K562 (cell line): ENCODE results near the gene GUCA2B. TPM values are rescaled to one million over a fixed set of nuclear protein-coding genes. Genes with fewer than 3 reads are reported as not detected.

Experiments
- ATAC-seq: fragments of 200-7000 bp; cut with Tn5 transposase; 3 replicates; pipeline ENCODE4 v1.9.1; 2020; ENCODE audit warnings: moderate library complexity
- BruUV-seq: library from RNA; stranded (reverse); fragments of 400-500 nt; replicated peaks from 2 replicates; lab custom pipeline; 2021; lab: Mats Ljungman, UMichigan
- CTCF ChIA-PET: fragments of 300-600 bp; formaldehyde crosslinking; extraction: SDS; loops from one replicate; lab custom pipeline; 2021; ENCODE audit warnings: low intra/inter-chr PET ratio; lab: Yijun Ruan, JAX
- POLR2A ChIA-PET: fragments of 300-600, 350-650 bp; sonication (Branson Sonifier 250); formaldehyde crosslinking; extraction: SDS; loops from one replicate; lab custom pipeline; 2021; ENCODE audit warnings: antibody characterized with exemption, inconsistent platforms; lab: Yijun Ruan, JAX
- DNase-seq, 4 experiments: peaks; one replicate each; pipeline versions ENCODE4 v3.0.0 to v3.0.0-alpha.2; 2011 to 2018; ENCODE audit warnings: low spot score in 3 of 4, mixed read lengths in 3 of 4; ENCODE audit errors: extremely low read depth in 1 of 4
- FAIRE-seq: peaks from 2 replicates; lab custom pipeline; 2011; peaks lifted over from hg19 to GRCh38; lab: Jason Lieb, UNC
- H2AFZ ChIP-seq: 2 replicates; pipeline ENCODE4 v1.6.0; 2011; ENCODE audit warnings: low read depth, low read length, control low read depth, inconsistent platforms
- H3K27ac ChIP-seq: fragments of 200-600 bp; 3 replicates; pipeline ENCODE4 v1.8.0; 2011; ENCODE audit warnings: low read depth, mild to moderate bottlenecking, control low read depth, inconsistent platforms, low read length, moderate library complexity, mixed read lengths; ENCODE audit errors: extremely low read depth
- H3K27me3 ChIP-seq, 2 experiments: fragments of 300-600 bp in 1 of 2; 2 replicates in 1 of 2; 3 replicates in 1 of 2; pipeline versions ENCODE4 v1.6.0 to v1.8.0; 2011; ENCODE audit warnings: inconsistent platforms in 2 of 2, low read length in 2 of 2, mild to moderate bottlenecking in 1 of 2, mixed read lengths in 1 of 2, moderate library complexity in 1 of 2; ENCODE audit not compliant: control insufficient read depth in 2 of 2, insufficient read depth in 2 of 2
- H3K36me3 ChIP-seq: fragments of 300-600 bp; 3 replicates; pipeline ENCODE4 v1.8.0; 2011; ENCODE audit warnings: mild to moderate bottlenecking, low read length, inconsistent platforms; ENCODE audit not compliant: control insufficient read depth, insufficient read depth
- H3K4me1 ChIP-seq, 2 experiments: fragments of 200-600 bp in 1 of 2; replicated peaks in 1 of 2; 2 replicates in 1 of 2; 3 replicates in 1 of 2; pipeline versions ENCODE4 v1.5.1 to v1.8.0; 2011; ENCODE audit warnings: inconsistent platforms in 2 of 2, low read length in 2 of 2, mild to moderate bottlenecking in 1 of 2, mixed read lengths in 1 of 2, moderate library complexity in 1 of 2; ENCODE audit not compliant: control insufficient read depth in 2 of 2, insufficient read depth in 2 of 2
- H3K4me2 ChIP-seq: 2 replicates; pipeline ENCODE4 v1.6.1; 2011; ENCODE audit warnings: low read length, control low read depth, inconsistent platforms, mixed read lengths; ENCODE audit not compliant: insufficient read depth
- H3K4me3 ChIP-seq: fragments of 200-600 bp; sonication (generic), shearing (Covaris generic); 2 replicates; pipeline ENCODE4 v1.5.1; 2016; ENCODE audit warnings: control low read depth, inconsistent platforms
- H3K79me2 ChIP-seq: fragments of 200-600 bp; 3 replicates; pipeline ENCODE4 v1.8.0; 2011; ENCODE audit warnings: low read length, inconsistent platforms; ENCODE audit not compliant: control insufficient read depth, insufficient read depth
- H3K9ac ChIP-seq, 2 experiments: 2 replicates each; pipeline versions ENCODE4 v1.6.0 to v1.6.1; 2011; ENCODE audit warnings: low read depth in 2 of 2, low read length in 2 of 2, control low read depth in 1 of 2, inconsistent platforms in 1 of 2, mild to moderate bottlenecking in 1 of 2, mixed read lengths in 1 of 2; ENCODE audit not compliant: insufficient read depth in 1 of 2
- H3K9me1 ChIP-seq: one replicate; pipeline ENCODE4 v1.6.0; 2011; ENCODE audit warnings: inconsistent platforms, mild to moderate bottlenecking, low read length, moderate library complexity; ENCODE audit not compliant: control insufficient read depth, insufficient read depth
- H3K9me3 ChIP-seq: replicated peaks from 2 replicates; pipeline ENCODE4 v1.5.1; 2011; ENCODE audit warnings: low read depth, low read length, inconsistent platforms; ENCODE audit not compliant: control insufficient read depth, insufficient read depth
- H4K20me1 ChIP-seq: replicated peaks from 2 replicates; pipeline ENCODE4 v1.6.1; 2011; ENCODE audit warnings: low read length, inconsistent platforms, mixed read lengths; ENCODE audit not compliant: control insufficient read depth, insufficient read depth
- HNRNPL ChIP-seq: fragments of 200-400 bp; formaldehyde crosslinking; IDR thresholded peaks from 2 replicates; pipeline ENCODE4 v1.6.1; 2017; ENCODE audit warnings: low read depth, mild to moderate bottlenecking, low read length
- NONO ChIP-seq, 2 experiments: fragments of 200-400 bp in 1 of 2; fragments of 450-650 bp in 1 of 2; formaldehyde crosslinking in 1 of 2; IDR thresholded peaks; 2 replicates each; pipeline ENCODE4 v1.6.1; 2017; ENCODE audit warnings: low read depth in 2 of 2, mild to moderate bottlenecking in 2 of 2, moderate library complexity in 2 of 2, low read length in 1 of 2
- NR2F6 ChIP-seq: fragments of 450-650 bp; formaldehyde crosslinking; IDR thresholded peaks from 2 replicates; pipeline ENCODE4 v1.4.0; 2020; ENCODE audit warnings: mild to moderate bottlenecking
- ZBTB33 ChIP-seq: sonication (generic); formaldehyde crosslinking; IDR thresholded peaks from 2 replicates; pipeline ENCODE4 v1.8.1; 2023; ENCODE audit warnings: mild to moderate bottlenecking, missing genetic modification reagents
- WGBS: fragments of 100-300 bp; shearing (Covaris generic); methylation state at CpG from one replicate; pipeline ENCODE4 v1.1.6; 2016; ENCODE audit warnings: low coverage, mixed read lengths; ENCODE audit not compliant: insufficient coverage; ENCODE audit errors: missing lambda C conversion rate; 5-methylcytosine and 5-hydroxymethylcytosine counted together
- in situ Hi-C: fragments of 300-500 bp; cut with MboI; formaldehyde crosslinking; loops from 4 replicates; pipeline ENCODE4 v1.15.0; 2018; ENCODE audit warnings: inconsistent platforms, mixed read lengths
- intact Hi-C: fragments of 100-400 bp; cut with micrococcal nuclease; formaldehyde crosslinking; loops from 2 replicates; pipeline ENCODE4 v1.14.2; 2022
- polyA plus RNA-seq, 8 experiments: library from polyadenylated mRNA; depleted of rRNA in 4 of 8; stranded (reverse) in 5 of 8; unstranded in 3 of 8; fragments of >200 nt; fragmentation: Nextera tagmentation in 2 of 8; fragmentation: Illumina TruSeq in 1 of 8; extraction: Ambion mirVana in 2 of 8; extraction: Trizol in 1 of 8; gene quantifications; 2 replicates each; pipeline versions ENCODE4 v1.2.1 to v1.2.3, GENCODE V29; 2011 to 2014; ENCODE audit warnings: inconsistent platforms in 1 of 8, missing spikeins in 1 of 8
- total RNA-seq, 7 experiments: library from RNA; depleted of rRNA in 6 of 7; stranded (reverse); fragments of >200 nt in 6 of 7; fragmentation: Illumina TruSeq in 2 of 7; extraction: Trizol in 2 of 7; gene quantifications; 2 replicates each; pipeline versions ENCODE4 v1.2.1 to v1.2.3, GENCODE V29; 2011 to 2021; ENCODE audit warnings: low replicate concordance in 1 of 7
- TF ChIP-seq, protein P1 (sequence below): fragments of 450-650 bp; IDR thresholded peaks from 2 replicates; pipeline ENCODE4 v1.6.1; 2016; ENCODE audit warnings: borderline replicate concordance

The GUCA2B gene
- total and polyA plus RNA-seq, 9 of the 15 experiments (the other 6 are each of a cell fraction or from before 2014, with no cell fraction given) = not detected

DNA sequence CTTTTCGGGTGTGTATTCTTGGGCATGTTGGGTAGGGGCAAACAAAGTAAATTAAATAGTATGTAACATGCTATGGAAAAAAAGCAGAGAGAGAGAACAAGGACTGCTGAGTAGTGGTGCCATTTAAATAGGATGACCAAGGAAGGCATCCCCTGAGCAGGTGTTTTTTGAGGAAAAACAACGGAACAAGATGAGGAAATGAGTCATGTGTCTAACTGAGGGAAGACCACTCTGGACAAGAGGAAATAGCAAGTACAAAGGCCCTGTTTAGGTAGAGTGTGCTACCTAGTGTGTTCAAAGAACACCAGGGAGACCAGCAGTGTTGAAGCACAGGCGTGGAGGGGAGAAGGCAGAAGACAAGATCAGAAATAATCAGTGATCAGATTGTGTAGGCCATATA lies 31.4 kb downstream of the GUCA2B start (continued):
- no peak for TF ChIP-seq ZBTB33 (CRISPR knock-in tag)

DNA sequence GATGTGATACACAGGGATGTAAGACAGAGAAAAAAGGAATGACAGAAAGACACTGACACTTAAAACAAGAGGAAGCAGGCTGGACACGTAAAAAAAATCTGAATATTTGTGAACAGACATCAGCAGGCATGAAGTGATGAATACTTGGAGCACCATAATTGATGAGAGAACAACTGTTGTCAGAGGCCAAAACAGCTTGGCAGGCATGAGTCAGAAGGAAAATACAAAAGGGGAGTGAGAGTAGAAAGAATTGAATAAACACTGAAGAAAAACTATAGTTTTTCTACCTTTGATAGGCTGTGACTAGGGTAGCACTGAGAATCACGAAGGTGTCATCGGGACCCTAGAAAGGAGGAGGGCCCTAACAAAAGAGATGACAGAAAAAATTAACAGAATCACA lies 32.9 kb downstream of the GUCA2B start:
- no peaks in the 10 kb centered on the region for H3K9me3 ChIP-seq
- ATAC-seq (no peak), FAIRE-seq (no peak), DNase-seq (no peak)
- no peak overlapping the region for H3K4me3 ChIP-seq
- no peaks in the 10 kb centered on the region for H4K20me1 ChIP-seq
- H3K27me3 ChIP-seq = no peaks in the 10 kb centered on the region
- BruUV-seq = no TSS peak
- H3K9me1 ChIP-seq = no peaks in the 10 kb centered on the region
- 98% methylated on average over 3 of the region's 3 CpGs for WGBS
- TF ChIP-seq NR2F6 (CRISPR knock-in tag) (no peak), HNRNPL (no peak), NONO (IDR thresholded peaks at IDR 0.05; ENCODE audit: low read depth in 2 of 2, low read length in 1 of 2) (no peak)
- TF ChIP-seq, protein P1, sequence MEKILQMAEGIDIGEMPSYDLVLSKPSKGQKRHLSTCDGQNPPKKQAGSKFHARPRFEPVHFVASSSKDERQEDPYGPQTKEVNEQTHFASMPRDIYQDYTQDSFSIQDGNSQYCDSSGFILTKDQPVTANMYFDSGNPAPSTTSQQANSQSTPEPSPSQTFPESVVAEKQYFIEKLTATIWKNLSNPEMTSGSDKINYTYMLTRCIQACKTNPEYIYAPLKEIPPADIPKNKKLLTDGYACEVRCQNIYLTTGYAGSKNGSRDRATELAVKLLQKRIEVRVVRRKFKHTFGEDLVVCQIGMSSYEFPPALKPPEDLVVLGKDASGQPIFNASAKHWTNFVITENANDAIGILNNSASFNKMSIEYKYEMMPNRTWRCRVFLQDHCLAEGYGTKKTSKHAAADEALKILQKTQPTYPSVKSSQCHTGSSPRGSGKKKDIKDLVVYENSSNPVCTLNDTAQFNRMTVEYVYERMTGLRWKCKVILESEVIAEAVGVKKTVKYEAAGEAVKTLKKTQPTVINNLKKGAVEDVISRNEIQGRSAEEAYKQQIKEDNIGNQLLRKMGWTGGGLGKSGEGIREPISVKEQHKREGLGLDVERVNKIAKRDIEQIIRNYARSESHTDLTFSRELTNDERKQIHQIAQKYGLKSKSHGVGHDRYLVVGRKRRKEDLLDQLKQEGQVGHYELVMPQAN = no peak
- no peaks in the 10 kb centered on the region; a peak in 1 of 5 replicates for H3K4me1 ChIP-seq
- H3K4me2 ChIP-seq = no peak overlapping the region
- no peak overlapping the region for H3K27ac ChIP-seq
- no peaks in the 10 kb centered on the region for H3K79me2 ChIP-seq
- intact Hi-C loops = no loop called here
- ChIA-PET POLR2A (no interaction called here), CTCF (no interaction called here)
- peaks cover 81% of the 10 kb centered on the region for H3K36me3 ChIP-seq
- no peak overlapping the region for H2AFZ ChIP-seq
- in situ Hi-C loops = no loop called here
- H3K9ac ChIP-seq = no peak overlapping the region
